Ovary (tissue), 9 donors: ENCODE data around the gene SCAMP5. TPM values are rescaled to one million over a fixed set of nuclear protein-coding genes. Genes with fewer than 3 reads are reported as not detected.

ENCODE experiments used
- DNase-seq, 5 donors: peaks; one replicate each; pipeline ENCODE4 v3.0.0-alpha.2; 2019 to 2020
- H3K27ac ChIP-seq, 2 donors: fragments of 200-600 bp; one replicate each; pipeline versions ENCODE4 v1.5.1 to v1.8.0; 2019 to 2022
- H3K27me3 ChIP-seq: fragments of 200-600 bp; one replicate; pipeline ENCODE4 v1.8.0; 2022
- H3K36me3 ChIP-seq: fragments of 200-600 bp; sonication (generic); one replicate; pipeline ENCODE4 v1.5.1; 2019
- H3K4me1 ChIP-seq: one replicate; pipeline ENCODE4 v1.8.1; 2013; ENCODE audit warnings: mild to moderate bottlenecking, moderate library complexity; ENCODE audit not compliant: insufficient read depth
- H3K4me3 ChIP-seq: fragments of 200-600 bp; sonication (generic); one replicate; pipeline ENCODE4 v1.5.1; 2017
- H3K9me3 ChIP-seq, 2 donors: fragments of 200-600 bp in 1 of 2; sonication (generic) in 1 of 2; one replicate each; pipeline versions ENCODE4 v1.5.1 to v1.8.1; 2013 to 2019; ENCODE audit warnings: mild to moderate bottlenecking in 1 of 2, moderate library complexity in 1 of 2
- CTCF ChIP-seq, 3 donors: fragments of 450-650 bp in 2 of 3; fragments of 200-600 bp in 1 of 3; IDR thresholded peaks; one replicate each; pipeline versions ENCODE4 v1.5.1 to v1.8.0; 2016 to 2022; ENCODE audit warnings: antibody characterized with exemption in 3 of 3, mild to moderate bottlenecking in 1 of 3
- EP300 ChIP-seq: sonication (generic); formaldehyde crosslinking; IDR thresholded peaks from one replicate; pipeline ENCODE4 v1.6.1; 2017; ENCODE audit warnings: antibody characterized with exemption
- POLR2A ChIP-seq: fragments of 450-650 bp; IDR thresholded peaks from one replicate; pipeline ENCODE4 v1.6.1; 2017; ENCODE audit warnings: antibody characterized with exemption, mild to moderate bottlenecking, moderate library complexity
- WGBS, 3 donors: extraction: QIAGEN DNeasy Blood & Tissue Kit in 1 of 3; methylation state at CpG; one replicate each; pipeline versions ENCODE4 v1.1.5 to v1.1.7; 2013 to 2017; 5-methylcytosine and 5-hydroxymethylcytosine counted together
- intact Hi-C, 4 donors: fragments of 100-400 bp; cut with DNase I; formaldehyde crosslinking; loops; one replicate each; pipeline versions ENCODE4 v1.11.0 to v1.15.1; 2022 to 2023
- polyA plus RNA-seq, 2 donors: library from polyadenylated mRNA; stranded (reverse); fragments of 200-250 nt in 1 of 2; fragments of 350-450 nt in 1 of 2; fragmentation: Illumina TruSeq in 1 of 2; extraction: RNeasy Lipid Tissue Mini Kit (QIAGEN cat#74804) in 1 of 2; gene quantifications; one replicate each; pipeline ENCODE4 v1.2.3, GENCODE V29; 2013 to 2014
- total RNA-seq, 7 donors: library from RNA; depleted of rRNA in 2 of 7; stranded (reverse); fragments of >200 nt in 2 of 7; fragmentation: NEBNext Ultra II Directional in 3 of 7; extraction: Animal tissue kit (Norgen Biotek cat#: 25700) in 3 of 7; gene quantifications; one replicate each; pipeline versions ENCODE4 v1.1.0 to v1.2.4, GENCODE V29; 2016 to 2023
- donor health status: DM: no; HTN: no; CAD: no; lungs with moderate emphysema.
- donor health status: DM: no; HTN: no; CAD: no.
- donor health status: Bipolar disorder and iron deficiency.
- donor health status: DM: yes; HTN: yes; CAD: no.
- donor health status: DM: no; HTN: no; CAD: no.
- donor health status: DM: yes; HTN: yes; CAD: no.

SCAMP5 gene
- total and polyA plus RNA-seq, 9 donors, result 2.6 to 17.8 (median 5.7) TPM

GRCh38 chr15:74988007-74988800 lies 7.2 kb upstream of the SCAMP5 start:
- peak in 3 of 5 donors; percentile 13 to 43 (median 31) for DNase-seq
- H3K27ac ChIP-seq, result no peak overlapping the region
- intact Hi-C loops, result no loop called here
- H3K27me3 ChIP-seq, result no peaks in the 10 kb centered on the region
- WGBS, 3 donors, result 22 to 33% (median 25%) methylated on average over 4 of the region's 4 CpGs
- no peaks in the 10 kb centered on the region for H3K9me3 ChIP-seq
- no peaks in the 10 kb centered on the region for H3K36me3 ChIP-seq
- TF ChIP-seq EP300 (no peak), CTCF (IDR thresholded peaks at IDR 0.05) (no peak), POLR2A (no peak)
- no peak overlapping the region for H3K4me3 ChIP-seq
- H3K4me1 ChIP-seq, result no peaks in the 10 kb centered on the region

GRCh38 chr15:74989527-74989926 lies 5.8 kb upstream of the SCAMP5 start:
- Histone ChIP-seq H3K9me3 (no peaks in the 10 kb centered on the region), H3K36me3 (no peaks in the 10 kb centered on the region), H3K27me3 (no peaks in the 10 kb centered on the region), H3K4me3 (no peak overlapping the region), H3K27ac (no peak overlapping the region), H3K4me1 (no peaks in the 10 kb centered on the region)
- DNase-seq, result no peak
- intact Hi-C loops, result no loop called here
- no peak for TF ChIP-seq CTCF (IDR thresholded peaks at IDR 0.05)

GRCh38 chr15:74992619-74993018 lies 2.7 kb upstream of the SCAMP5 start:
- no peak for DNase-seq
- Histone ChIP-seq H3K4me3 (no peak overlapping the region), H3K36me3 (no peaks in the 10 kb centered on the region), H3K4me1 (peaks cover 8% of the 10 kb centered on the region), H3K27ac (no peak overlapping the region), H3K9me3 (no peaks in the 10 kb centered on the region), H3K27me3 (no peaks in the 10 kb centered on the region)
- no peak for TF ChIP-seq POLR2A
- intact Hi-C loops, result loop anchor here in 1 of 4 donors (10.0 kb wide), 1 partner anchor 218 kb away; no protein-coding TSS in a partner anchor
- 43 to 46% (median 44%) methylated on average over 1 of the region's 1 CpG for WGBS, 3 donors

- no peak overlapping the region for H3K4me3 ChIP-seq
These were observed 1.1 kb upstream of the SCAMP5 start for GRCh38 chr15:74994236-74994635.

More at GRCh38 chr15:74994236-74994635, 1.1 kb upstream of the SCAMP5 start:
- Histone ChIP-seq H3K27ac (no peak overlapping the region), H3K9me3 (no peaks in the 10 kb centered on the region), H3K4me1 (peaks cover 8% of the 10 kb centered on the region), H3K27me3 (no peaks in the 10 kb centered on the region), H3K36me3 (no peaks in the 10 kb centered on the region)
- intact Hi-C loops, result loop anchor here in 1 of 4 donors (10.0 kb wide), 1 partner anchor 219 kb away; no protein-coding TSS in a partner anchor
- 67 to 80% (median 74%) methylated on average over 2 of the region's 2 CpGs for WGBS, 3 donors
- no peak for TF ChIP-seq CTCF (IDR thresholded peaks at IDR 0.05)
- no peak for TF ChIP-seq POLR2A
- no peak for TF ChIP-seq EP300
- DNase-seq, result no peak
